CD4-positive, CD25-positive, alpha-beta regulatory T cell (primary cell): ENCODE measurements around the gene CCER1. TPM values are rescaled to one million over a fixed set of nuclear protein-coding genes. Genes with fewer than 3 reads are reported as not detected.
"Not testable (repeated sequence)": the region's sequence is repeated elsewhere in the genome, so short reads cannot be mapped to it uniquely, and the experiment has no call there.

Source experiments
- ATAC-seq, 2 donors: fragments of 150-1000 bp; cut with Tn5 transposase; one replicate each; pipeline ENCODE4 v1.10.0; 2021; ENCODE audit warnings: low read depth in 2 of 2, moderate number of reproducible peaks in 2 of 2, moderate library complexity in 1 of 2
- DNase-seq, 3 donors: peaks; one replicate each; pipeline versions ENCODE4 v3.0.0 to v3.0.0-alpha.2; 2012 to 2022; ENCODE audit warnings: mixed read lengths in 1 of 3
- H3K27ac ChIP-seq: one replicate; pipeline ENCODE4 v1.7.0; 2013; ENCODE audit warnings: mild to moderate bottlenecking, low read length; ENCODE audit not compliant: insufficient read depth, poor library complexity, severe bottlenecking
- H3K27me3 ChIP-seq: one replicate; pipeline ENCODE4 v1.7.0; 2013; ENCODE audit warnings: low read length; ENCODE audit not compliant: control insufficient read depth, insufficient read depth
- H3K36me3 ChIP-seq: one replicate; pipeline ENCODE4 v1.7.0; 2013; ENCODE audit warnings: mild to moderate bottlenecking, low read length, moderate library complexity; ENCODE audit not compliant: control insufficient read depth, insufficient read depth
- H3K4me1 ChIP-seq: 2 replicates; pipeline ENCODE4 v1.7.0; 2013; ENCODE audit warnings: mild to moderate bottlenecking, low read length; ENCODE audit not compliant: insufficient read depth, control insufficient read depth, poor library complexity, severe bottlenecking
- H3K4me3 ChIP-seq: one replicate; pipeline ENCODE4 v1.7.0; 2013; ENCODE audit warnings: low read depth, mild to moderate bottlenecking, low read length, moderate library complexity
- H3K9me3 ChIP-seq, 2 experiments: 1 replicate in 1 of 2; 2 replicates in 1 of 2; pipeline ENCODE4 v1.7.0; 2013; ENCODE audit warnings: low read length in 2 of 2, mild to moderate bottlenecking in 1 of 2, moderate library complexity in 1 of 2; ENCODE audit not compliant: control insufficient read depth in 2 of 2
- H3K27ac Mint-ChIP-seq, 3 donors: one replicate each; pipeline ENCODE4 v1.8.0; 2020 to 2022; ENCODE audit warnings: mild to moderate bottlenecking in 3 of 3, mixed read lengths in 3 of 3, moderate library complexity in 2 of 3
- H3K27me3 Mint-ChIP-seq: one replicate; pipeline ENCODE4 v1.8.0; 2022; ENCODE audit warnings: mild to moderate bottlenecking, mixed read lengths
- H3K36me3 Mint-ChIP-seq: one replicate; pipeline ENCODE4 v1.8.0; 2020; ENCODE audit warnings: mixed read lengths
- H3K4me1 Mint-ChIP-seq, 4 donors: one replicate each; pipeline ENCODE4 v1.8.0; 2020 to 2022; ENCODE audit warnings: mixed read lengths in 4 of 4, mild to moderate bottlenecking in 1 of 4
- H3K4me3 Mint-ChIP-seq, 4 donors: one replicate each; pipeline ENCODE4 v1.8.0; 2020 to 2022; ENCODE audit warnings: mild to moderate bottlenecking in 4 of 4, mixed read lengths in 4 of 4, moderate library complexity in 3 of 4
- H3K9me3 Mint-ChIP-seq, 7 donors: one replicate each; pipeline ENCODE4 v1.8.0; 2020 to 2022; ENCODE audit warnings: mixed read lengths in 7 of 7, mild to moderate bottlenecking in 3 of 7, moderate library complexity in 2 of 7
- polyA plus RNA-seq, 4 donors: library from polyadenylated mRNA; unstranded; fragments of 300-500 nt; fragmentation: Illumina TruSeq; gene quantifications; one replicate each; pipeline ENCODE4 v1.2.3, GENCODE V29; 2021
- total RNA-seq: library from RNA; stranded (reverse); gene quantifications from one replicate; pipeline ENCODE4 v1.2.3, GENCODE V29; 2022

CCER1 gene
- total and polyA plus RNA-seq, 5 donors from 2014 or later, result not detected

GRCh38 chr12:90989686-90990111 is 34.7 kb upstream of the CCER1 start:
- Mint-ChIP-seq H3K4me3 (no peak overlapping the region), H3K27ac (no peak overlapping the region), H3K4me1 (no peaks in the 10 kb centered on the region), H3K36me3 (no peaks in the 10 kb centered on the region), H3K27me3 (peaks cover 7% of the 10 kb centered on the region), H3K9me3 (peaks cover 0 to 3% (median 0%) of the 10 kb centered on the region in 7 donors)
- no peaks in the 10 kb centered on the region for H3K9me3 ChIP-seq
- no peak overlapping the region for H3K27ac ChIP-seq
- no peaks in the 10 kb centered on the region for H3K36me3 ChIP-seq
- H3K4me1 ChIP-seq, result no peaks in the 10 kb centered on the region
- ATAC-seq (no peak), DNase-seq (no peak)
- no peaks in the 10 kb centered on the region for H3K27me3 ChIP-seq
- no peak overlapping the region for H3K4me3 ChIP-seq

GRCh38 chr12:90987520-90987919 is 32.5 kb upstream of the CCER1 start:
- ATAC-seq (no peak), DNase-seq (no peak)
- Histone ChIP-seq H3K27me3 (no peaks in the 10 kb centered on the region), H3K4me1 (no peaks in the 10 kb centered on the region), H3K27ac (no peak overlapping the region), H3K36me3 (no peaks in the 10 kb centered on the region), H3K4me3 (no peak overlapping the region), H3K9me3 (no peaks in the 10 kb centered on the region)
- no peaks in the 10 kb centered on the region for H3K36me3 Mint-ChIP-seq
- H3K4me3 Mint-ChIP-seq, result no peak overlapping the region
- H3K27ac Mint-ChIP-seq, result no peak overlapping the region
- peaks cover 4% of the 10 kb centered on the region for H3K27me3 Mint-ChIP-seq
- no peaks in the 10 kb centered on the region for H3K4me1 Mint-ChIP-seq
- peaks cover 0 to 3% (median under 1%) of the 10 kb centered on the region in 7 donors for H3K9me3 Mint-ChIP-seq

- H3K36me3 ChIP-seq, result no peaks in the 10 kb centered on the region
- H3K4me3 ChIP-seq, result no peak overlapping the region
- no peaks in the 10 kb centered on the region for H3K27me3 ChIP-seq
- ATAC-seq (no peak), DNase-seq (no peak)
- no peaks in the 10 kb centered on the region for H3K9me3 ChIP-seq
- no peak overlapping the region for H3K27ac ChIP-seq
- H3K9me3 Mint-ChIP-seq, result peaks cover 0 to 3% (median 1%) of the 10 kb centered on the region in 7 donors
- no peaks in the 10 kb centered on the region for H3K4me1 ChIP-seq
- no peaks in the 10 kb centered on the region for H3K27me3 Mint-ChIP-seq
- H3K4me1 Mint-ChIP-seq, result no peaks in the 10 kb centered on the region
- H3K36me3 Mint-ChIP-seq, result no peaks in the 10 kb centered on the region
- no peak overlapping the region for H3K27ac Mint-ChIP-seq
- H3K4me3 Mint-ChIP-seq, result no peak overlapping the region
Observed at GRCh38 chr12:90987101-90987500, 32.1 kb upstream of the CCER1 start.

GRCh38 chr12:90985331-90985730 is 30.4 kb upstream of the CCER1 start:
- not testable (repeated sequence) for H3K4me3 ChIP-seq, H3K4me3 Mint-ChIP-seq, H3K27me3 Mint-ChIP-seq, H3K27me3 ChIP-seq, H3K36me3 Mint-ChIP-seq, ATAC-seq, H3K36me3 ChIP-seq, H3K9me3 Mint-ChIP-seq, H3K4me1 ChIP-seq, H3K27ac ChIP-seq, H3K4me1 Mint-ChIP-seq, DNase-seq, H3K9me3 ChIP-seq, H3K27ac Mint-ChIP-seq

GRCh38 chr12:90984114-90984513 is 29.1 kb upstream of the CCER1 start:
- no peak for ATAC-seq
- H3K27me3 Mint-ChIP-seq, result no peaks in the 10 kb centered on the region

GRCh38 chr12:90982170-90982569 is 27.2 kb upstream of the CCER1 start:
- no peaks in the 10 kb centered on the region for H3K4me1 ChIP-seq
- no peaks in the 10 kb centered on the region for H3K9me3 ChIP-seq
- DNase-seq (no peak), ATAC-seq (no peak)
- no peaks in the 10 kb centered on the region for H3K36me3 ChIP-seq
- Mint-ChIP-seq H3K27me3 (no peaks in the 10 kb centered on the region), H3K27ac (no peak overlapping the region), H3K4me1 (no peaks in the 10 kb centered on the region), H3K9me3 (peaks cover 0 to 2% (median 0%) of the 10 kb centered on the region in 7 donors), H3K36me3 (no peaks in the 10 kb centered on the region), H3K4me3 (no peak overlapping the region)
- no peak overlapping the region for H3K4me3 ChIP-seq
- no peak overlapping the region for H3K27ac ChIP-seq
- H3K27me3 ChIP-seq, result no peaks in the 10 kb centered on the region

More at GRCh38 chr12:90984114-90984513, 29.1 kb upstream of the CCER1 start:
- no peaks in the 10 kb centered on the region for H3K36me3 Mint-ChIP-seq
- peaks cover 0 to 2% (median 0%) of the 10 kb centered on the region in 7 donors for H3K9me3 Mint-ChIP-seq
- DNase-seq, result no peak
- H3K4me3 Mint-ChIP-seq, result no peak overlapping the region
- Histone ChIP-seq H3K36me3 (no peaks in the 10 kb centered on the region), H3K27me3 (no peaks in the 10 kb centered on the region), H3K27ac (no peak overlapping the region), H3K4me1 (no peaks in the 10 kb centered on the region), H3K4me3 (no peak overlapping the region), H3K9me3 (no peaks in the 10 kb centered on the region)
- H3K4me1 Mint-ChIP-seq, result no peaks in the 10 kb centered on the region
- H3K27ac Mint-ChIP-seq, result no peak overlapping the region

- Mint-ChIP-seq H3K4me3 (no peak overlapping the region), H3K27me3 (no peaks in the 10 kb centered on the region), H3K27ac (no peak overlapping the region), H3K4me1 (no peaks in the 10 kb centered on the region), H3K9me3 (peaks cover 0 to 1% (median 0%) of the 10 kb centered on the region in 7 donors), H3K36me3 (no peaks in the 10 kb centered on the region)
- Histone ChIP-seq H3K27ac (no peak overlapping the region), H3K4me3 (no peak overlapping the region), H3K36me3 (no peaks in the 10 kb centered on the region), H3K4me1 (no peaks in the 10 kb centered on the region), H3K27me3 (no peaks in the 10 kb centered on the region), H3K9me3 (no peaks in the 10 kb centered on the region)
- ATAC-seq, result no peak
- no peak for DNase-seq
Observed at GRCh38 chr12:90979951-90980350, 25.0 kb upstream of the CCER1 start.

GRCh38 chr12:90979019-90979418 is 24.0 kb upstream of the CCER1 start:
- no peaks in the 10 kb centered on the region for H3K36me3 Mint-ChIP-seq
- no peaks in the 10 kb centered on the region for H3K4me1 Mint-ChIP-seq
- H3K36me3 ChIP-seq, result no peaks in the 10 kb centered on the region

More at GRCh38 chr12:90979019-90979418, 24.0 kb upstream of the CCER1 start:
- Histone ChIP-seq H3K27me3 (no peaks in the 10 kb centered on the region), H3K4me3 (no peak overlapping the region), H3K9me3 (no peaks in the 10 kb centered on the region), H3K4me1 (no peaks in the 10 kb centered on the region), H3K27ac (no peak overlapping the region)
- Mint-ChIP-seq H3K9me3 (peaks cover 0 to 1% (median 0%) of the 10 kb centered on the region in 7 donors), H3K4me3 (no peak overlapping the region), H3K27ac (no peak overlapping the region), H3K27me3 (peaks cover 8% of the 10 kb centered on the region)
- ATAC-seq, result no peak
- DNase-seq, result no peak
